IgD-negative memory B cell (primary cell): Measurements from ENCODE around the gene EIF1. TPM values are rescaled to one million over a fixed set of nuclear protein-coding genes. Genes with fewer than 3 reads are reported as not detected.
A peak's percentile ranks its signal among the peaks of the same experiment; 100 is the strongest.
"Not testable (repeated sequence)": the region's sequence is repeated elsewhere in the genome, so short reads cannot be mapped to it uniquely, and the experiment has no call there.

Experiments
- H3K27ac Mint-ChIP-seq, 3 donors: one replicate each; pipeline ENCODE4 v1.8.0; 2020 to 2022; ENCODE audit warnings: mild to moderate bottlenecking in 3 of 3, mixed read lengths in 3 of 3, moderate library complexity in 1 of 3
- H3K27me3 Mint-ChIP-seq: one replicate; pipeline ENCODE4 v1.8.0; 2021; ENCODE audit warnings: mixed read lengths
- H3K36me3 Mint-ChIP-seq: one replicate; pipeline ENCODE4 v1.8.0; 2020; ENCODE audit warnings: mild to moderate bottlenecking, mixed read lengths
- H3K4me1 Mint-ChIP-seq, 3 donors: one replicate each; pipeline ENCODE4 v1.8.0; 2020 to 2022; ENCODE audit warnings: mixed read lengths in 3 of 3, mild to moderate bottlenecking in 1 of 3
- H3K4me3 Mint-ChIP-seq, 4 donors: one replicate each; pipeline ENCODE4 v1.8.0; 2020 to 2022; ENCODE audit warnings: mild to moderate bottlenecking in 4 of 4, mixed read lengths in 4 of 4, moderate library complexity in 3 of 4
- H3K9me3 Mint-ChIP-seq, 3 donors: one replicate each; pipeline ENCODE4 v1.8.0; 2020 to 2021; ENCODE audit warnings: mixed read lengths in 3 of 3, mild to moderate bottlenecking in 1 of 3
- polyA plus RNA-seq: library from polyadenylated mRNA; unstranded; fragments of 300-500 nt; fragmentation: Illumina TruSeq; gene quantifications from one replicate; pipeline ENCODE4 v1.2.3, GENCODE V29; 2021

EIF1 gene
- polyA plus RNA-seq, 1 donor from 2014 or later = 1,505 TPM

GRCh38 chr17:41680426-41681040 lies 8.2 kb upstream of the EIF1 start:
- Mint-ChIP-seq H3K9me3 (peaks cover 0 to 2% (median 0%) of the 10 kb centered on the region in 3 donors), H3K27me3 (peaks cover 6% of the 10 kb centered on the region), H3K27ac (no peak overlapping the region), H3K4me1 (peaks cover 29 to 31% (median 30%) of the 10 kb centered on the region in 3 donors), H3K4me3 (no peak overlapping the region), H3K36me3 (peaks cover 3% of the 10 kb centered on the region)

GRCh38 chr17:41681776-41682175 lies 6.9 kb upstream of the EIF1 start:
- Mint-ChIP-seq H3K36me3 (no peaks in the 10 kb centered on the region), H3K4me1 (peaks cover 18 to 22% (median 19%) of the 10 kb centered on the region in 3 donors), H3K4me3 (no peak overlapping the region), H3K9me3 (peaks cover 0 to 2% (median 0%) of the 10 kb centered on the region in 3 donors), H3K27me3 (peaks cover 7% of the 10 kb centered on the region), H3K27ac (peak overlapping the region in 1 of 3 donors; percentile 71)

GRCh38 chr17:41682631-41683030 lies 6.1 kb upstream of the EIF1 start:
- H3K9me3 Mint-ChIP-seq = peaks cover 0 to 2% (median 0%) of the 10 kb centered on the region in 3 donors
- H3K27ac Mint-ChIP-seq = peak overlapping the region in 1 of 3 donors; percentile 19
- peaks cover 14 to 20% (median 17%) of the 10 kb centered on the region in 3 donors for H3K4me1 Mint-ChIP-seq
- H3K27me3 Mint-ChIP-seq = peaks cover 7% of the 10 kb centered on the region
- no peaks in the 10 kb centered on the region for H3K36me3 Mint-ChIP-seq
- no peak overlapping the region for H3K4me3 Mint-ChIP-seq

GRCh38 chr17:41683441-41684007 lies 5.2 kb upstream of the EIF1 start:
- Mint-ChIP-seq H3K36me3 (no peaks in the 10 kb centered on the region), H3K27ac (no peak overlapping the region), H3K27me3 (peaks cover 7% of the 10 kb centered on the region), H3K4me1 (peaks cover 16 to 18% (median 16%) of the 10 kb centered on the region in 3 donors), H3K4me3 (no peak overlapping the region), H3K9me3 (peaks cover 0 to under 1% (median 0%) of the 10 kb centered on the region in 3 donors)

GRCh38 chr17:41684035-41684434 lies 4.7 kb upstream of the EIF1 start:
- Mint-ChIP-seq H3K4me1 (peaks cover 11 to 16% (median 13%) of the 10 kb centered on the region in 3 donors), H3K27me3 (peaks cover 5% of the 10 kb centered on the region), H3K36me3 (no peaks in the 10 kb centered on the region), H3K27ac (peak overlapping the region in 1 of 3 donors; percentile 69), H3K9me3 (peaks cover 0 to 4% (median 0%) of the 10 kb centered on the region in 3 donors), H3K4me3 (peak overlapping the region in 1 of 4 donors; percentile 70)

GRCh38 chr17:41685753-41686152 lies 2.9 kb upstream of the EIF1 start:
- not testable (repeated sequence) for H3K4me3 Mint-ChIP-seq, H3K27me3 Mint-ChIP-seq, H3K9me3 Mint-ChIP-seq, H3K36me3 Mint-ChIP-seq, H3K27ac Mint-ChIP-seq
- H3K4me1 Mint-ChIP-seq = peaks cover 13 to 23% (median 16%) of the 10 kb centered on the region in 3 donors

GRCh38 chr17:41686281-41686680 lies 2.4 kb upstream of the EIF1 start:
- Mint-ChIP-seq H3K4me3 (no peak overlapping the region), H3K27me3 (peaks cover 5% of the 10 kb centered on the region), H3K36me3 (peaks cover 5% of the 10 kb centered on the region), H3K27ac (no peak overlapping the region), H3K4me1 (peaks cover 13 to 27% (median 18%) of the 10 kb centered on the region in 3 donors), H3K9me3 (peaks cover 0 to 4% (median 0%) of the 10 kb centered on the region in 3 donors)

GRCh38 chr17:41687828-41688640 lies 651 bp upstream of the EIF1 start:
- peaks cover 2% of the 10 kb centered on the region for H3K27me3 Mint-ChIP-seq
- peak overlapping the region; percentile 95 to 100 (median 97) for H3K4me3 Mint-ChIP-seq
- H3K36me3 Mint-ChIP-seq = peaks cover 7% of the 10 kb centered on the region
- peaks cover 17 to 33% (median 23%) of the 10 kb centered on the region in 3 donors for H3K4me1 Mint-ChIP-seq
- peaks cover 0 to 4% (median 0%) of the 10 kb centered on the region in 3 donors for H3K9me3 Mint-ChIP-seq
- peak overlapping the region; percentile 100 for H3K27ac Mint-ChIP-seq

GRCh38 chr17:41689497-41690299 lies 1.0 kb downstream of the EIF1 start:
- H3K27me3 Mint-ChIP-seq = peaks cover 2% of the 10 kb centered on the region
- H3K4me1 Mint-ChIP-seq = peaks cover 17 to 33% (median 22%) of the 10 kb centered on the region in 3 donors
- H3K27ac Mint-ChIP-seq = peak overlapping the region; percentile 100
- peaks cover 7% of the 10 kb centered on the region for H3K36me3 Mint-ChIP-seq
- H3K9me3 Mint-ChIP-seq = peaks cover 0 to 4% (median 0%) of the 10 kb centered on the region in 3 donors
- H3K4me3 Mint-ChIP-seq = peak overlapping the region; percentile 95 to 100 (median 97)

GRCh38 chr17:41690497-41690896 lies 1.8 kb downstream of the EIF1 start:
- H3K36me3 Mint-ChIP-seq = peaks cover 7% of the 10 kb centered on the region
- H3K4me1 Mint-ChIP-seq = peaks cover 17 to 33% (median 23%) of the 10 kb centered on the region in 3 donors
- H3K9me3 Mint-ChIP-seq = peaks cover 0 to 4% (median 0%) of the 10 kb centered on the region in 3 donors
- peak overlapping the region; percentile 100 for H3K27ac Mint-ChIP-seq
- H3K27me3 Mint-ChIP-seq = peaks cover under 1% of the 10 kb centered on the region
- H3K4me3 Mint-ChIP-seq = peak overlapping the region; percentile 95 to 100 (median 97)

GRCh38 chr17:41691031-41691777 lies 2.5 kb downstream of the EIF1 start:
- Mint-ChIP-seq H3K9me3 (peaks cover 0 to 4% (median 0%) of the 10 kb centered on the region in 3 donors), H3K27me3 (no peaks in the 10 kb centered on the region), H3K27ac (peak overlapping the region; percentile 100), H3K36me3 (peaks cover 7% of the 10 kb centered on the region), H3K4me1 (peaks cover 19 to 38% (median 28%) of the 10 kb centered on the region in 3 donors), H3K4me3 (peak overlapping the region in 3 of 4 donors; percentile 95 to 100 (median 95))

- Mint-ChIP-seq H3K9me3 (peaks cover 0 to 4% (median 0%) of the 10 kb centered on the region in 3 donors), H3K36me3 (peaks cover 7% of the 10 kb centered on the region), H3K27ac (peak overlapping the region; percentile 76 to 100 (median 100)), H3K4me1 (peaks cover 14 to 35% (median 27%) of the 10 kb centered on the region in 3 donors), H3K4me3 (peak overlapping the region in 3 of 4 donors; percentile 39 to 100 (median 85)), H3K27me3 (no peaks in the 10 kb centered on the region)
Observed at GRCh38 chr17:41692722-41693521, 4.2 kb downstream of the EIF1 start.

- no peaks in the 10 kb centered on the region for H3K9me3 Mint-ChIP-seq
- peaks cover 2% of the 10 kb centered on the region for H3K36me3 Mint-ChIP-seq
- H3K4me1 Mint-ChIP-seq = peaks cover 9 to 20% (median 17%) of the 10 kb centered on the region in 3 donors
- no peak overlapping the region for H3K4me3 Mint-ChIP-seq
- H3K27me3 Mint-ChIP-seq = no peaks in the 10 kb centered on the region
- peak overlapping the region in 1 of 3 donors; percentile 43 for H3K27ac Mint-ChIP-seq
Observed at GRCh38 chr17:41695134-41695661, 6.5 kb downstream of the EIF1 start.
